Stomach (tissue), 9 donors: Measurements from ENCODE around the gene UXS1. TPM values are rescaled to one million over a fixed set of nuclear protein-coding genes. Genes with fewer than 3 reads are reported as not detected.

Source experiments
- DNase-seq, 2 donors: peaks; one replicate each; pipeline versions ENCODE4 v3.0.0 to v3.0.0-alpha.2; 2013 to 2019
- H3K27ac ChIP-seq, 5 donors: fragments of 200-600 bp in 4 of 5; sonication (generic) in 4 of 5; one replicate each; pipeline ENCODE4 v1.5.1; 2013 to 2019; ENCODE audit warnings: mild to moderate bottlenecking in 1 of 5, moderate library complexity in 1 of 5
- H3K27me3 ChIP-seq, 3 donors: fragments of 200-600 bp; sonication (generic); one replicate each; pipeline ENCODE4 v1.5.1; 2017 to 2019; ENCODE audit warnings: mixed run types in 1 of 3
- H3K36me3 ChIP-seq, 4 donors: fragments of 200-600 bp; sonication (generic); 1 replicate in 3 of 4; 2 replicates in 1 of 4; pipeline ENCODE4 v1.5.1; 2016 to 2019
- H3K4me1 ChIP-seq, 4 donors: fragments of 200-600 bp; sonication (generic); one replicate each; pipeline ENCODE4 v1.5.1; 2016 to 2019
- H3K4me3 ChIP-seq, 4 donors: fragments of 200-600 bp; sonication (generic) in 3 of 4; one replicate each; pipeline ENCODE4 v1.5.1; 2016 to 2019; ENCODE audit warnings: mild to moderate bottlenecking in 1 of 4
- H3K9me3 ChIP-seq, 4 donors: fragments of 200-600 bp; sonication (generic); one replicate each; pipeline ENCODE4 v1.5.1; 2016 to 2019
- CTCF ChIP-seq, 7 experiments: fragments of 450-650 bp in 4 of 7; fragments of 200-600 bp in 3 of 7; sonication (generic) in 3 of 7; IDR thresholded peaks; one replicate each; pipeline ENCODE4 v1.5.1; 2016 to 2019; ENCODE audit warnings: antibody characterized with exemption in 7 of 7, control low read depth in 2 of 7, mild to moderate bottlenecking in 1 of 7
- EP300 ChIP-seq: sonication (generic); formaldehyde crosslinking; IDR thresholded peaks from one replicate; pipeline ENCODE4 v1.6.1; 2017; ENCODE audit warnings: antibody characterized with exemption
- POLR2A ChIP-seq, 4 donors: fragments of 450-650 bp; IDR thresholded peaks; one replicate each; pipeline ENCODE4 v1.6.1; 2016; ENCODE audit warnings: antibody characterized with exemption in 4 of 4, control low read depth in 2 of 4, mild to moderate bottlenecking in 1 of 4, moderate library complexity in 1 of 4
- POLR2AphosphoS5 ChIP-seq, 3 donors: sonication (generic); formaldehyde crosslinking; IDR thresholded peaks; one replicate each; pipeline ENCODE4 v1.6.1; 2016; ENCODE audit warnings: antibody characterized with exemption in 3 of 3
- WGBS, 5 donors: extraction: QIAGEN DNeasy Blood & Tissue Kit in 3 of 5; methylation state at CpG; one replicate each; pipeline versions ENCODE4 v1.1.5 to v1.1.7; 2013 to 2018; 5-methylcytosine and 5-hydroxymethylcytosine counted together
- intact Hi-C: fragments of 100-400 bp; cut with DNase I; formaldehyde crosslinking; loops from one replicate; pipeline ENCODE4 v1.15.1; 2023; ENCODE audit warnings: low total_unique reads
- polyA plus RNA-seq, 3 donors: library from polyadenylated mRNA; stranded (reverse); fragments of 200-250 nt; gene quantifications; one replicate each; pipeline ENCODE4 v1.2.3, GENCODE V29; 2013
- total RNA-seq, 5 donors: library from RNA; depleted of rRNA; stranded (reverse); fragments of >200 nt; gene quantifications; one replicate each; pipeline versions ENCODE4 v1.1.0 to v1.2.3, GENCODE V29; 2014 to 2016
- donor health status: healthy with polysubstance abuse.
- donor health status: Bipolar disorder and iron deficiency.
- donor health status: healthy.

UXS1 gene
- total and polyA plus RNA-seq, 8 donors = 7.0 to 111 (median 16.8) TPM

DNA sequence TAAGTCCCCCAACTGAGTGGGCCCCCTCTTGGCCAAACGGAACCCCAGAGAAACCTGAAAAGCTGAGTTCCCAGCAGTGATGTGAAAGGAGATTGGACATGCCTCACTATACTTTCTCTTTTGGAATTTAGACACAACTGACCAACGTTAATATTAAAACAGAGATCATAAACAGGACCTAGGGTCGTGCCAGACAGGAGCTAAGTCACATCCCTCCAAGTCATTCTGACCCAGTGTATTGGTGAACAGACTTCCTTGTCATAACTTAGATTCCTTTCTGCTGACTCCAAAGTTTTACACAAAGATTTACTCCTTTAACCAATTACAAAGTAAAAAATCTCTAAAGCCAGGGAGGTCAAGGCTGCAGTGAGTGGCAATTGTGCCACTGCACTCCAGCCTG lies 46.9 kb downstream of the UXS1 start:
- 64 to 80% (median 73%) methylated on average over 3 of the region's 3 CpGs for WGBS, 5 donors
- H3K9me3 ChIP-seq = no peaks in the 10 kb centered on the region
- DNase-seq = no peak
- intact Hi-C loops = no loop called here
- TF ChIP-seq EP300 (no peak), POLR2A (IDR thresholded peaks at IDR 0.05) (no peak), POLR2AphosphoS5 (IDR thresholded peaks at IDR 0.05) (no peak), CTCF (IDR thresholded peaks at IDR 0.05) (no peak)
- H3K27ac ChIP-seq = no peak overlapping the region
- peaks cover 9 to 24% (median 13%) of the 10 kb centered on the region in 4 donors for H3K36me3 ChIP-seq
- no peaks in the 10 kb centered on the region for H3K27me3 ChIP-seq
- no peak overlapping the region for H3K4me3 ChIP-seq
- peaks cover 0 to 12% (median 3%) of the 10 kb centered on the region in 4 donors for H3K4me1 ChIP-seq

DNA sequence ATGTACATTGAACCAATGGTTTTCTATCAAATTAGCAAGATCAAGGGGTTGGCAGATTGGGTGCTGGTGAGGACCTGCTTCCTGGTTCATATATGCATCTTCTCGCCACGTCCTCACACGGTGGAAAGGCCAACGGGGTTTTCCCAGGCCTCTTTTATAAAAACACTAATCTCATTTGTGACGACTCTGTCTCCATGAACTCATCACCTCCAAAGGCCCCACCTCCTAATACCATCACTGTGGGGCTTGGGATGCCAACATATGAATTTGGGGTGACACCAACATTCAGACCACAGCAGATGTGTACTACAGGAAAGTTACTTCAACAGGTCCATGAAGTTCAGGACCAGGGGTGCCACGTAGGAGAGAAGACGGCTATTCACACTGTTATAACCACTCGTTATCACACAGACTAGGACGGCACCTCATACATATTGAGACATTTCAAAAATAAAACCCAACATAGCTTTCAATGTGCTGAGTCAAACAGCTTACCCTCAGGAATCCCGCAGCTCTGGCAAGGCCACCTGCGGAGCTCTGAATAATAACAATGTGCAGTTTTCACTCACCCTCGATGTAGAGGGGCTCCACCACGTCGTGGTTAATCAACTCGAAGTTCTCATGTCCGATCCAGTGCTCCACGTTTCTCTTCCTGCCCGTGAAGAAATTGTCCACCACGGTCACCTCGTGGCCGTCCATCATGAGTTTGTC lies 49.3 kb downstream of the UXS1 start:
- peaks cover 3 to 16% (median 9%) of the 10 kb centered on the region in 4 donors for H3K36me3 ChIP-seq

DNA sequence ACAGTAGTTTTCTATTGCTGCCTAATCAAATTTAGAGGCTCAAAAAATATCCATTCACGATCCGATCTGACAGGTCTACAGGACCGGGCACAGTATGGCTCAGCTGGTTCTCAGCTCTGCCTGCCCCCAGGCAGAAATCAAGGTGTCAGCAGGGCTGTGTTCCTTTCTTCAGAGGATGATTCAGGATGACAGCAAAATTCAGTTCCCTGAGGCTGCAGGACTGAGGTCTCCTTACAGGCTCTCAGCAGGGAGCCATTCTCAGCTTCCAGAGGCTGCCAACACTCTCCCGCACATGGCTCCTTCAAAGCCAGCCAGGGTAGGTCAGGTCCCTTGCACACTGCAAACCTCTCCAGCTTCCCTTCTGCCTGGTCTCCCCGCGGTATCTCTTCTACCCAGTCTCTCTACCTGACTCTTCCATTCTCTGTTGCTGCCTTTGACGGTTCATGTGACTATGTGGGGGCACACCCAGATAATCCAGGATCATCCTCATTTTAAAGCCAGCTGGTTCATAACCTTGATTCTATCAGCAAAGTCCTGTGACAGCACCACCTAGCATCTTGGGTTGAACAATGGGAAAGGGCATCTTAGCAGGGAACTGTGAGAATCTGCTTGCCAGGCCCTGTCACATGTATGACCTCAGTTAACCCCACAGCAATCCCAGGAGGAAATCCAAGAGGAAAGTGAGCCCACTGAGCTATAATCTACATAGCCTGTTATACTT lies 50.4 kb downstream of the UXS1 start:
- Histone ChIP-seq H3K4me1 (peaks cover 0 to 35% (median 16%) of the 10 kb centered on the region in 4 donors), H3K27me3 (no peaks in the 10 kb centered on the region), H3K9me3 (no peaks in the 10 kb centered on the region), H3K4me3 (no peak overlapping the region), H3K36me3 (peaks cover 3 to 10% (median 9%) of the 10 kb centered on the region in 4 donors), H3K27ac (no peak overlapping the region)
- 91 to 98% (median 96%) methylated on average over 7 of the region's 7 CpGs for WGBS, 5 donors
- no peak for TF ChIP-seq POLR2AphosphoS5 (IDR thresholded peaks at IDR 0.05)
- no peak for TF ChIP-seq EP300
- no peak for TF ChIP-seq CTCF (IDR thresholded peaks at IDR 0.05)
- no peak for TF ChIP-seq POLR2A (IDR thresholded peaks at IDR 0.05)
- intact Hi-C loops = no loop called here
- DNase-seq = no peak

More for the DNA sequence above, 49.3 kb downstream of the UXS1 start:
- Histone ChIP-seq H3K27me3 (no peaks in the 10 kb centered on the region), H3K4me1 (peaks cover 0 to 24% (median 8%) of the 10 kb centered on the region in 4 donors), H3K4me3 (no peak overlapping the region), H3K9me3 (no peaks in the 10 kb centered on the region), H3K27ac (no peak overlapping the region)
- 81 to 90% (median 83%) methylated on average over 21 of the region's 21 CpGs for WGBS, 5 donors
- DNase-seq = no peak
- no peak for TF ChIP-seq POLR2AphosphoS5 (IDR thresholded peaks at IDR 0.05)
- no peak for TF ChIP-seq POLR2A (IDR thresholded peaks at IDR 0.05)
- TF ChIP-seq CTCF (IDR thresholded peaks at IDR 0.05) = no peak
- TF ChIP-seq EP300 = no peak
- intact Hi-C loops = no loop called here

GRCh38 chr2:106142683-106143082 lies 51.4 kb downstream of the UXS1 start:
- 83 to 94% (median 91%) methylated on average over 3 of the region's 3 CpGs for WGBS, 5 donors
- TF ChIP-seq EP300 (no peak), POLR2A (IDR thresholded peaks at IDR 0.05) (no peak), CTCF (IDR thresholded peaks at IDR 0.05) (no peak), POLR2AphosphoS5 (IDR thresholded peaks at IDR 0.05) (no peak)
- no peak overlapping the region for H3K4me3 ChIP-seq
- DNase-seq = no peak
- H3K4me1 ChIP-seq = peaks cover 0 to 42% (median 20%) of the 10 kb centered on the region in 4 donors
- H3K9me3 ChIP-seq = no peaks in the 10 kb centered on the region
- no peak overlapping the region for H3K27ac ChIP-seq
- intact Hi-C loops = no loop called here
- H3K27me3 ChIP-seq = no peaks in the 10 kb centered on the region
- H3K36me3 ChIP-seq = peaks cover 3 to 15% (median 9%) of the 10 kb centered on the region in 4 donors
